Thymus (tissue), 11 donors: ENCODE measurements around the gene BUD23. TPM values are rescaled to one million over a fixed set of nuclear protein-coding genes. Genes with fewer than 3 reads are reported as not detected.

Experiments
- DNase-seq, 9 donors: peaks; one replicate each; pipeline ENCODE4 v3.0.0-alpha.2; 2013; ENCODE audit warnings: low spot score in 9 of 9, low read depth in 6 of 9, missing footprints in 1 of 9
- H3K27ac ChIP-seq, 2 donors: one replicate each; pipeline ENCODE4 v1.5.1; 2013; ENCODE audit warnings: control low read depth in 1 of 2, low read depth in 1 of 2, low read length in 1 of 2, mild to moderate bottlenecking in 1 of 2, moderate library complexity in 1 of 2
- H3K27me3 ChIP-seq, 2 donors: one replicate each; pipeline ENCODE4 v1.5.1; 2013; ENCODE audit warnings: low read length in 1 of 2; ENCODE audit not compliant: control insufficient read depth in 2 of 2, insufficient read depth in 1 of 2
- H3K36me3 ChIP-seq, 2 donors: one replicate each; pipeline ENCODE4 v1.5.1; 2013; ENCODE audit warnings: low read length in 1 of 2, mild to moderate bottlenecking in 1 of 2, moderate library complexity in 1 of 2; ENCODE audit not compliant: control insufficient read depth in 2 of 2, insufficient read depth in 2 of 2
- H3K4me1 ChIP-seq, 2 donors: one replicate each; pipeline ENCODE4 v1.5.1; 2013; ENCODE audit warnings: low read length in 2 of 2; ENCODE audit not compliant: control insufficient read depth in 2 of 2, insufficient read depth in 2 of 2
- H3K4me3 ChIP-seq, 2 donors: one replicate each; pipeline ENCODE4 v1.5.1; 2013; ENCODE audit warnings: low read length in 2 of 2, control low read depth in 1 of 2, mild to moderate bottlenecking in 1 of 2
- H3K9me3 ChIP-seq, 2 donors: one replicate each; pipeline ENCODE4 v1.5.1; 2013; ENCODE audit warnings: low read length in 1 of 2, mild to moderate bottlenecking in 1 of 2; ENCODE audit not compliant: control insufficient read depth in 2 of 2, insufficient read depth in 1 of 2
- WGBS: extraction: QIAGEN DNeasy Blood & Tissue Kit; methylation state at CpG from one replicate; pipeline ENCODE4 v1.1.7; 2013; 5-methylcytosine and 5-hydroxymethylcytosine counted together
- polyA plus RNA-seq: library from polyadenylated mRNA; stranded (reverse); fragments of 200-250 nt; gene quantifications from one replicate; pipeline ENCODE4 v1.2.3, GENCODE V29; 2013
- total RNA-seq: library from RNA; stranded (reverse); fragments of 120-200 nt; gene quantifications from one replicate; pipeline ENCODE4 v1.2.4, GENCODE V29; 2013
- donor health status: healthy.

BUD23 gene
- total and polyA plus RNA-seq, 2 donors: 43.4 to 71.0 TPM

- WGBS: 98% methylated on average over 8 of the region's 8 CpGs
- no peak for DNase-seq
- Histone ChIP-seq H3K36me3 (peaks cover 48 to 60% of the 10 kb centered on the region in 2 donors), H3K4me3 (no peak overlapping the region), H3K27ac (no peak overlapping the region), H3K4me1 (peaks cover 6% of the 10 kb centered on the region in 2 donors), H3K27me3 (no peaks in the 10 kb centered on the region), H3K9me3 (no peaks in the 10 kb centered on the region)
Observed at GRCh38 chr7:73688288-73688687, 4.9 kb downstream of the BUD23 start.

GRCh38 chr7:73690646-73691045 is 7.2 kb downstream of the BUD23 start:
- H3K4me1 ChIP-seq: no peaks in the 10 kb centered on the region
- no peaks in the 10 kb centered on the region for H3K27me3 ChIP-seq
- H3K27ac ChIP-seq: no peak overlapping the region
- H3K36me3 ChIP-seq: peaks cover 70 to 78% of the 10 kb centered on the region in 2 donors
- 96% methylated on average over 7 of the region's 7 CpGs for WGBS
- no peak for DNase-seq
- no peak overlapping the region for H3K4me3 ChIP-seq
- peaks cover 0 to 3% of the 10 kb centered on the region in 2 donors for H3K9me3 ChIP-seq

- DNase-seq: no peak
Observed at GRCh38 chr7:73696372-73696771, 13.0 kb downstream of the BUD23 start.

GRCh38 chr7:73698410-73698809 is 15.0 kb downstream of the BUD23 start:
- 97% methylated on average over 7 of the region's 7 CpGs for WGBS
- Histone ChIP-seq H3K36me3 (peaks cover 50 to 58% of the 10 kb centered on the region in 2 donors), H3K27ac (no peak overlapping the region), H3K27me3 (peaks cover 0 to 6% of the 10 kb centered on the region in 2 donors), H3K9me3 (peaks cover 0 to 3% of the 10 kb centered on the region in 2 donors), H3K4me1 (peaks cover 2 to 5% of the 10 kb centered on the region in 2 donors), H3K4me3 (no peak overlapping the region)
- DNase-seq: no peak

More at GRCh38 chr7:73696372-73696771, 13.0 kb downstream of the BUD23 start:
- no peak overlapping the region for H3K27ac ChIP-seq
- no peaks in the 10 kb centered on the region for H3K27me3 ChIP-seq
- WGBS: 94% methylated on average over 4 of the region's 4 CpGs
- H3K9me3 ChIP-seq: peaks cover 0 to 3% of the 10 kb centered on the region in 2 donors
- H3K4me1 ChIP-seq: no peaks in the 10 kb centered on the region
- H3K4me3 ChIP-seq: no peak overlapping the region
- H3K36me3 ChIP-seq: peaks cover 67 to 76% of the 10 kb centered on the region in 2 donors

- H3K4me1 ChIP-seq: peaks cover 3 to 12% of the 10 kb centered on the region in 2 donors
- no peaks in the 10 kb centered on the region for H3K9me3 ChIP-seq
- peaks cover 39 to 47% of the 10 kb centered on the region in 2 donors for H3K36me3 ChIP-seq
- 97% methylated on average over 15 of the region's 15 CpGs for WGBS
- DNase-seq: no peak
- H3K27me3 ChIP-seq: peaks cover 0 to 9% of the 10 kb centered on the region in 2 donors
- H3K4me3 ChIP-seq: no peak overlapping the region
- no peak overlapping the region for H3K27ac ChIP-seq
Observed at GRCh38 chr7:73699370-73700068, 16.1 kb downstream of the BUD23 start.

GRCh38 chr7:73700069-73700423 is 16.6 kb downstream of the BUD23 start:
- peaks cover 37 to 42% of the 10 kb centered on the region in 2 donors for H3K36me3 ChIP-seq
- DNase-seq: no peak
- WGBS: 95% methylated on average over 14 of the region's 14 CpGs

GRCh38 chr7:73700581-73701134 is 17.3 kb downstream of the BUD23 start:
- H3K27me3 ChIP-seq: peaks cover 0 to 9% of the 10 kb centered on the region in 2 donors
- peaks cover 34 to 38% of the 10 kb centered on the region in 2 donors for H3K36me3 ChIP-seq
- H3K9me3 ChIP-seq: no peaks in the 10 kb centered on the region
- H3K4me3 ChIP-seq: no peak overlapping the region
- DNase-seq: no peak
- H3K4me1 ChIP-seq: peaks cover 3 to 12% of the 10 kb centered on the region in 2 donors
- 93% methylated on average over 15 of the region's 15 CpGs for WGBS
- H3K27ac ChIP-seq: no peak overlapping the region

More at GRCh38 chr7:73700069-73700423, 16.6 kb downstream of the BUD23 start:
- Histone ChIP-seq H3K4me1 (peaks cover 3 to 12% of the 10 kb centered on the region in 2 donors), H3K27me3 (peaks cover 0 to 9% of the 10 kb centered on the region in 2 donors), H3K4me3 (no peak overlapping the region), H3K27ac (no peak overlapping the region), H3K9me3 (no peaks in the 10 kb centered on the region)

- DNase-seq: no peak
- peaks cover 28 to 32% of the 10 kb centered on the region in 2 donors for H3K36me3 ChIP-seq
- peaks cover 8 to 12% of the 10 kb centered on the region in 2 donors for H3K4me1 ChIP-seq
- no peaks in the 10 kb centered on the region for H3K9me3 ChIP-seq
- no peak overlapping the region for H3K27ac ChIP-seq
- peaks cover 0 to 13% of the 10 kb centered on the region in 2 donors for H3K27me3 ChIP-seq
- WGBS: 71% methylated on average over 13 of the region's 13 CpGs
- no peak overlapping the region for H3K4me3 ChIP-seq
Observed at GRCh38 chr7:73701357-73701995, 18.1 kb downstream of the BUD23 start.

- WGBS: 85% methylated on average over 8 of the region's 8 CpGs
- no peak overlapping the region for H3K27ac ChIP-seq
- DNase-seq: no peak
- H3K4me1 ChIP-seq: peaks cover 14 to 16% of the 10 kb centered on the region in 2 donors
- H3K9me3 ChIP-seq: no peaks in the 10 kb centered on the region
- peaks cover 20 to 24% of the 10 kb centered on the region in 2 donors for H3K36me3 ChIP-seq
- peaks cover 0 to 13% of the 10 kb centered on the region in 2 donors for H3K27me3 ChIP-seq
- no peak overlapping the region for H3K4me3 ChIP-seq
Observed at GRCh38 chr7:73702226-73702625, 18.8 kb downstream of the BUD23 start.
